ENCODE results near the gene ABCG1.
A peak's percentile ranks its signal among the peaks of the same experiment; 100 is the strongest.

ABCG1 gene

GRCh38 chr21:42220138-42220701 lies 1.3 kb downstream of the ABCG1 start:
- peak; percentile 53 for DNase-seq (ENCODE audit: insufficient read length)
- FAIRE-seq: peak; percentile 88
- TF ChIP-seq POLR2AphosphoS5 (IDR thresholded peaks at IDR 0.05; ENCODE audit: low read depth, low read length): no peak
- no peak for TF ChIP-seq TAF1 (IDR thresholded peaks at IDR 0.05; ENCODE audit: borderline replicate concordance, low read depth, low read length)
- no peak for TF ChIP-seq POLR2A (IDR thresholded peaks at IDR 0.05; ENCODE audit: low read depth, low read length)

DNA sequence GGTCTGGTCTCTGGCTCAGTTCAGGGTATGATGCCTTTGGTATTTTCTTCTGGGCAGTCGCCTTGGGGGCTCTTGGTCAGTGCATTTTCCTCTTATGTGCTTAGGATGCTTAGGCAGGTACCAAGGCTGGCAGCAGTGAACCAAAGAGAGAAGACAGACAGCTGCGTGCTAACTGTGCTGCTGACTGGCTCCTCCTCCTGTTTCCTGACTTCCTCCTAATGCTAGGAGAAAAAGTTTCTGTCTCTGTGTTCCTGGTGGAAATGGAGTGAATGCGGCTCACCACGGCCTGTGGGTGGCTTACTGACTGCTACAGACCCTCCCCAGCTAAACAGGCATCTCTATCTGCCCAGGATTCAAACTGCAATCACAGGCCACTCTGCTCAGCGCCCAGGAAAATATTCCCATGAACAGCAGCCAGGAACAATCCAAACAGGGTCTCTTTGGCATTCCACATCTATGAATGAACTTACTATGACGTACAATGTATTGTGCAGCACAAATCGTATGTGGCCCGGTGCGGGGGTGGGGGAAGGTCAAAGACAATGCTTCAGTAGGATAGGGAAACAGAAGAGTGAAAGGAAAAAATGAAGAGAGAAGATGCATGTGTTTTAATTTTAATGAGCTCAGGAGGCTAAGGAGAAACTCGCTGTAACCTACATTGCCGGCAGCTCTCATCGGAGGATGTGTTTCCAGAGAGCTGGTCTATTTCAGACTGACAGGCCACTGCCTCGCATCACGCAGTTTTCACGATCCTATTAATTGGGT lies 2.8 kb downstream of the ABCG1 start:
- TF ChIP-seq TAF1 (IDR thresholded peaks at IDR 0.05; ENCODE audit: borderline replicate concordance, low read depth, low read length): no peak
- TF ChIP-seq POLR2A (IDR thresholded peaks at IDR 0.05; ENCODE audit: low read depth, low read length): no peak
- TF ChIP-seq POLR2AphosphoS5 (IDR thresholded peaks at IDR 0.05; ENCODE audit: low read depth, low read length): no peak
- DNase-seq (ENCODE audit: insufficient read length) (no peak), FAIRE-seq (no peak)

GRCh38 chr21:42222386-42222785 lies 3.4 kb downstream of the ABCG1 start:
- no peak for TF ChIP-seq POLR2AphosphoS5 (IDR thresholded peaks at IDR 0.05; ENCODE audit: low read depth, low read length)
- no peak for TF ChIP-seq TAF1 (IDR thresholded peaks at IDR 0.05; ENCODE audit: borderline replicate concordance, low read depth, low read length)
- no peak for DNase-seq (ENCODE audit: insufficient read length)
- FAIRE-seq: no peak

GRCh38 chr21:42222821-42223390 lies 4.0 kb downstream of the ABCG1 start:
- FAIRE-seq: no peak
- no peak for TF ChIP-seq TAF1 (IDR thresholded peaks at IDR 0.05; ENCODE audit: borderline replicate concordance, low read depth, low read length)
- no peak for TF ChIP-seq POLR2A (IDR thresholded peaks at IDR 0.05; ENCODE audit: low read depth, low read length)
- TF ChIP-seq POLR2AphosphoS5 (IDR thresholded peaks at IDR 0.05; ENCODE audit: low read depth, low read length): no peak
- no peak for DNase-seq (ENCODE audit: insufficient read length)

DNA sequence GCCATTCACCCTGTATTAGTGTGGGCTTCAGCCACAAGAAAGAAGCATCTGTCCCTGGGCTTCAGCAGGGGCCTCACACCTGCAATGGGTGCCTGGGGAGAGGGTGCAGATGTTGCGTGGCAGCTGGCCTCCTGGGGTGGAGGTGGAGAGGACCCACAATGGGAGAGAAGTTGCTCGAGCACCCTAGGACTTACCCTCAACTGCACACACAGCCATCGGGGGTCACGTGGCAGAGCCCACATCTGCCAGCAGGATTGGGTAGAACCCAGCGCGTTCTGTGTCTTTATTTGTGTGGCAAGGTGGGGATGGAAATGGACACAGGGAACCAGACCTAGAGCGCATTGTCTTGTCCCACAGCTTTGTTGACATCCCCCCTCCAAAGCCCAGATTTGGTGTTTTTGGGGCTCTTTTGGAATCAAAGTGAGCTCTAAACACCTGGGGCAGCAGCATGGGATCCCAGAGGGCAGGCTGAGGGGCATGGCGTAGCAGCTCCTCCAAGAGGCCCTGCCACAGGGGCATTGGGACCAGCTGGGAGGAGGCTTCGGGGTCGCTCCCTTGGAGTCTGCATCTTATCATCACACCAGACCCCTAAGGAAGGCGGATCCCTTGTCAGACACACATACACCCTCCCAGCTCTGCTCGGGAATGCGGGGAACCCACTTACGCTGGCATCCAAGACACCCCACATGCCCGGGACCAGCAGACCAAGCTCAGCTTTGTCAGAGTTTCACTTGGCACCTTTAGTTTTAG lies 5.1 kb downstream of the ABCG1 start:
- FAIRE-seq: no peak
- no peak for DNase-seq (ENCODE audit: insufficient read length)
- TF ChIP-seq POLR2AphosphoS5 (IDR thresholded peaks at IDR 0.05; ENCODE audit: low read depth, low read length): no peak
- TF ChIP-seq POLR2A (IDR thresholded peaks at IDR 0.05; ENCODE audit: low read depth, low read length): no peak
- TF ChIP-seq TAF1 (IDR thresholded peaks at IDR 0.05; ENCODE audit: borderline replicate concordance, low read depth, low read length): no peak

DNA sequence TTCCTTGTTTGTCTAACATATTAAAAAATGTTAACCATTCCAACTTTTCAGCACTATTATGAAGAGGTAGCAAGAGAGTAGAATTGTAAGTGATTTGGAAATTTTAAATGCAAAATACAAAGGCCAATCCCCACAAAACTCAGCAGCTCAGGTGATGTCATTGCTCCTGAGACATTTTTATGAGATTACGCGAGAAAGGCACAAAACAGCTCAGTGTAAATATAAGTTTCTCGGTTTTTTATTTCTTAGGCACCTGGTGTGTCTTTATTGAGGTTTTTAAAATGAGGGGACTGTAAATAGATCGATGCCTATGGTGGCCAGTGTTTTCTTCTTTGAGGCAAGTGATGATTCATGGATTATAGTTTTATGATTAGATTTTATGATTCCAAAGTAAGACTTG lies 6.1 kb downstream of the ABCG1 start:
- FAIRE-seq: no peak
- TF ChIP-seq TAF1 (IDR thresholded peaks at IDR 0.05; ENCODE audit: borderline replicate concordance, low read depth, low read length) (no peak), POLR2A (IDR thresholded peaks at IDR 0.05; ENCODE audit: low read depth, low read length) (no peak), POLR2AphosphoS5 (IDR thresholded peaks at IDR 0.05; ENCODE audit: low read depth, low read length) (no peak)
- DNase-seq (ENCODE audit: insufficient read length): no peak

- TF ChIP-seq TAF1 (IDR thresholded peaks at IDR 0.05; ENCODE audit: borderline replicate concordance, low read depth, low read length) (no peak), POLR2AphosphoS5 (IDR thresholded peaks at IDR 0.05; ENCODE audit: low read depth, low read length) (no peak), POLR2A (IDR thresholded peaks at IDR 0.05; ENCODE audit: low read depth, low read length) (no peak)
- no peak for FAIRE-seq
- no peak for DNase-seq (ENCODE audit: insufficient read length)
Observed at GRCh38 chr21:42225571-42226155, 6.7 kb downstream of the ABCG1 start.

DNA sequence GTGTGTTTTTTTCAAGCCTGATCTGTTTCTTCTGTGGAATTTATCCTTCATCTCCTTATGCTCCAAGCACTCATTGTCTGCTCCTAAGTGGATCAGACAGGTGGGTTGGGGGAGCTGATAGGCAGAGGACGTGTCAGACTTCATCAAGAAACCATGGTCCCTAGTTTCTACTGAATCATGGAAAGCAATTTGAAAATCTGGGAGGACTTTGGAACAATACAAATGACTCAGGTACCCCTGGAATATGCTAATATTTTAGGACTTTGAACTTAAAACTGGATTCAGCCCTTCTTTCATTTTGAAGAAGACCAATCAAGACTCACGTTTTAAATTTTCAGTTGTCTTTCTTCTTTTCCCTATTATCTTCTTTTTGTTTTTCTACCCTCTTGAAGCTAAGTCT lies 7.7 kb downstream of the ABCG1 start:
- TF ChIP-seq POLR2AphosphoS5 (IDR thresholded peaks at IDR 0.05; ENCODE audit: low read depth, low read length): no peak
- no peak for TF ChIP-seq TAF1 (IDR thresholded peaks at IDR 0.05; ENCODE audit: borderline replicate concordance, low read depth, low read length)
- no peak for TF ChIP-seq POLR2A (IDR thresholded peaks at IDR 0.05; ENCODE audit: low read depth, low read length)
- FAIRE-seq (no peak), DNase-seq (ENCODE audit: insufficient read length) (no peak)

- FAIRE-seq (peak; percentile 97), DNase-seq (ENCODE audit: insufficient read length) (peak; percentile 83)
- peak; percentile 52; the same call in 1 of the 2 replicates for TF ChIP-seq POLR2AphosphoS5 (IDR thresholded peaks at IDR 0.05; ENCODE audit: low read depth, low read length)
- TF ChIP-seq POLR2A (IDR thresholded peaks at IDR 0.05; ENCODE audit: low read depth, low read length): no peak
Observed at GRCh38 chr21:42227909-42228708, 9.2 kb downstream of the ABCG1 start.

DNA sequence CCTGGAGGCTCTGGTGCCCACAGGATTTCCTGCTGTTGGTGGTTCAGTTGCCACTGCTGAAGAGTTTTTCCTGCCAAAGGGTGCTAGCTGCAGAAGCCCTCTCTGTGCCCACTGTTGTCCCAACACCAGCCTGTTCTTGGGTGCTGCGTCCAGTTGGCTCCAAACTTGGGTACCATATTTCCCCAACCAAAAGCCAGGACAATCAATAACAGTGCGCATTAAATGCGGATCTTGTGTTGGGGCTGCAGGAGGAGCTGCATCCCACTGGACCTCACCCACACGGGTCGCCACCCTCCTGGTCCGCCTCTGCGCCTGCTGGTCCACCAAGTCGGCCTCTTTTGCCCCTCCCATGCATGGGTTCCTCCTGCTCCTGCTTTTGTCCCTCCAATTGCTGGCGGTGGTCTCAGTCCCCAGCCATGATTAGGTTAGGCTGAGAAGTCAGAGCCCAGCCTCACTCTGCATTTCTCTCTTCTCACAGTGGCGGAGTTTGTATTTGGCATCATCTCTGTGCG lies 9.8 kb downstream of the ABCG1 start:
- no peak for DNase-seq (ENCODE audit: insufficient read length)
- TF ChIP-seq POLR2AphosphoS5 (IDR thresholded peaks at IDR 0.05; ENCODE audit: low read depth, low read length) (no peak), POLR2A (IDR thresholded peaks at IDR 0.05; ENCODE audit: low read depth, low read length) (no peak), TAF1 (IDR thresholded peaks at IDR 0.05; ENCODE audit: borderline replicate concordance, low read depth, low read length) (no peak)
- no peak for FAIRE-seq
